Fibroblast of villous mesenchyme (primary cell): ENCODE data around the gene ADAMTSL4. TPM values are rescaled to one million over a fixed set of nuclear protein-coding genes. Genes with fewer than 3 reads are reported as not detected.
A peak's percentile ranks its signal among the peaks of the same experiment; 100 is the strongest.
"Not testable (repeated sequence)": the region's sequence is repeated elsewhere in the genome, so short reads cannot be mapped to it uniquely, and the experiment has no call there.

Source experiments
- DNase-seq: peaks from one replicate; pipeline ENCODE4 v3.0.0-alpha.2; 2010; ENCODE audit warnings: low read depth
- H3K4me3 ChIP-seq: 2 replicates; pipeline ENCODE4 v1.5.1; 2011; ENCODE audit warnings: low read depth, mild to moderate bottlenecking, low read length
- CTCF ChIP-seq: IDR thresholded peaks from 2 replicates; pipeline ENCODE4 v1.5.1; 2012; ENCODE audit warnings: low read depth, mild to moderate bottlenecking, low read length; ENCODE audit not compliant: insufficient read depth
- total RNA-seq: library from RNA; depleted of rRNA; stranded (reverse); fragments of >200 nt; gene quantifications from 2 replicates; pipeline ENCODE4 v1.2.3, GENCODE V29; 2012

Gene ADAMTSL4
- total RNA-seq, 1 donor = 8.6 TPM

GRCh38 chr1:150576794-150577556 lies 27.8 kb downstream of the ADAMTSL4 start:
- peak overlapping the region; percentile 95 for H3K4me3 ChIP-seq
- DNase-seq = peak; percentile 35
- no peak for TF ChIP-seq CTCF

GRCh38 chr1:150577557-150578271 lies 28.5 kb downstream of the ADAMTSL4 start:
- peak overlapping the region; percentile 95 for H3K4me3 ChIP-seq
- no peak for TF ChIP-seq CTCF
- DNase-seq = peak; percentile 72

- H3K4me3 ChIP-seq = peak overlapping the region; percentile 95
- no peak for TF ChIP-seq CTCF
- DNase-seq = peak; percentile 88
Measured at GRCh38 chr1:150578272-150579109, 29.3 kb downstream of the ADAMTSL4 start.

GRCh38 chr1:150579110-150579944 lies 30.1 kb downstream of the ADAMTSL4 start, which contains the start of gene MCL1:
Gene MCL1 (minus strand): TSS chr1:150579610. CDS start chr1:150579530, 80 bp downstream.
- no peak for TF ChIP-seq CTCF
- DNase-seq = peak; percentile 98
- peak within 1 kb of the TSS; percentile 95 for H3K4me3 ChIP-seq

GRCh38 chr1:150579945-150580642 lies 30.9 kb downstream of the ADAMTSL4 start:
- H3K4me3 ChIP-seq = peak overlapping the region; percentile 51
- DNase-seq = no peak
- TF ChIP-seq CTCF = no peak

- DNase-seq, H3K4me3 ChIP-seq: not testable (repeated sequence)
Measured at GRCh38 chr1:150580966-150581365, 31.8 kb downstream of the ADAMTSL4 start.

- not testable (repeated sequence) for DNase-seq
Measured at GRCh38 chr1:150581437-150581836, 32.2 kb downstream of the ADAMTSL4 start.

GRCh38 chr1:150581962-150582361 lies 32.8 kb downstream of the ADAMTSL4 start:
- not testable (repeated sequence) for H3K4me3 ChIP-seq, DNase-seq

More at GRCh38 chr1:150581437-150581836, 32.2 kb downstream of the ADAMTSL4 start:
- not testable (repeated sequence) for H3K4me3 ChIP-seq
